Lung microvascular endothelial cell (primary cell): ENCODE measurements around the gene TBC1D2B. TPM values are rescaled to one million over a fixed set of nuclear protein-coding genes. Genes with fewer than 3 reads are reported as not detected.
"Not testable (repeated sequence)": the region's sequence is repeated elsewhere in the genome, so short reads cannot be mapped to it uniquely, and the experiment has no call there.

Source experiments
- DNase-seq, 2 donors: peaks; one replicate each; pipeline versions ENCODE4 v3.0.0 to v3.0.0-alpha.2; 2010; ENCODE audit warnings: low read depth in 2 of 2
- total RNA-seq: library from RNA; depleted of rRNA; stranded (reverse); fragments of >200 nt; gene quantifications from 2 replicates; pipeline ENCODE4 v1.2.1, GENCODE V29; 2014

Gene TBC1D2B
- total RNA-seq, 1 donor from 2014 or later = 29.4 TPM

DNA sequence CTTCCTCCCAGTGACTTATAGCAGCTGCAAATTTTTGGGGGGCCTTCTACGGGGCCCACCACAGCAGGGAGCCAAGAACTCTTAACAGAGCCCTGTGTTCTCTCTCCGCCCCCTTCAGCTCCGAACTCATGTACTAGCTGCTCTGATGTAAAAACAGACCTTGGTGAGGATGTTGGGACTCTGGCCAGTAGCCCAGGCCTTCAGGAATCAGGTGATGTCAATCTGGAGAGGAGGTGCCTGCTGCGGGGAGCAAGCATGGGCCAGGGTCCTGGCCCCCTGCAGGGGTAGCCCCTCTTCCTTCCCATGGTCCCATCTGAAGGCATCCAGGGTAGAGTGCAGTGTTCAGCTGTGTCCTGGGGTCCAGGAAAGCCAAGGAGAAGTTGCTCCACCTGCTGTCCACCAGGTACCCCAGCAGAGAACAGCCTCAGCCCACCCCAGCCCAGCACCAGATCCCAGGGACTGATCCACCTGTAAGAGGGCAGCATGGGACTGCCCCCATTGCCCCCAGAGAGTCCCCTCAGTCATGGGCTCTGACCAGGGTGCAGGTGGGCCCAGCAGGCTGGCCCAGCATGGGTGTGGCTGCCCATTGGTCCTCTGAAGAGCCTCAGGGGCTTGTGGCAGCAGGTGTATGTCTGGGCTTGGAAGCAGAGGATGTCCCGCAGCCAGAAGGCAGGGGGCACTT, 126.3 kb downstream of the TBC1D2B start:
- not testable (repeated sequence) for DNase-seq

DNA sequence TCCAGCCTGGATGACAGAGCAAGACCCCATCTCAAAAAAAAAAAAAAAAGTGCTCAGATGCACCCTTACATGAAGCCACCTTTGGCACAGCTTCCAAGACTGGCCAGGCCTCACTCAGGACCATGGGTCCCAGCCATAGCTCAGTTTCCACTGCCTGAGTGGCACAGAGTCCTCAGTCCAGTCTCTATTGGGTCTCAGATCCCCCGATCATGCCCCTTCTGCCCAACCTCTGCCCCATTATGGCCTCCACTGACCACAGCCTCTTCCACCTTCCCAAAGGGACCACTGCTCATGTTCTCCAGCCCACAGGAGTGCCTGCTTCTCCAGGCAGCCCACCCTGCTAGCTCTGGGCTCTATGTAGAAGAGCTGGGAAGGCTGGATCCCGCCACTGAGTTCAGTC, 127.0 kb downstream of the TBC1D2B start:
- DNase-seq = not testable (repeated sequence)

DNA sequence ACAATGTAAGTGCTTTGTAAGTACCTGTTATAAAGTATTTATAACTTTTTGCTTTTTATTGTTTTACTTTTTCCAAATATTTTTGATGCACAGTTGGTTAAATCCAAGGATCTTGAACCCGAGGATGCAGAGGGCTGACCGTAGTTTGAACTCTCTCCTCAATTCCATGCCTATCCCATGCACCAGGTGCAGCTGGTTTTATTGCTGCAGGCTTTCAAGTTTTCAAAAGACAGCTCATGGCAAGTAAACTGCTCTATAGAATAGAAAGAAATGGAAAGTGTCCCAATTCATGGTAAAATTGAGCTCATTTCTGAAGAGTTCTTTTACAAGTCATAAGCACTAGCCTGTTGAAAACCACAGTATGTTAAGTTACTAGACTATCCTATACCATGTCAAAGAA, 131.9 kb downstream of the TBC1D2B start:
- DNase-seq = no peak

Other genes with a start within 250 kb of the TBC1D2B start
- gene SH2D7, start 14.8 kb upstream of the TBC1D2B start, total RNA-seq = not detected in 2 replicates
- gene CIB2, start 53.7 kb upstream of the TBC1D2B start, total RNA-seq = 2.2 and 2.8 TPM in 2 replicates
- 12.9 and 20.8 TPM in 2 replicates for gene IDH3A, start 71.7 kb upstream of the TBC1D2B start, total RNA-seq
- not detected in 2 replicates for gene ACSBG1, start 156.9 kb upstream of the TBC1D2B start, total RNA-seq
- 1.1 and 1.6 TPM in 2 replicates for gene DNAJA4, start 186.9 kb upstream of the TBC1D2B start, total RNA-seq
- gene SKIC8, start 221.9 kb upstream of the TBC1D2B start, total RNA-seq = 62.5 and 63.9 TPM in 2 replicates